HCT116 (cell line): ENCODE measurements around the gene DENND5B. TPM values are rescaled to one million over a fixed set of nuclear protein-coding genes. Genes with fewer than 3 reads are reported as not detected.

Source experiments
- ATAC-seq: fragments of 200-7000 bp; cut with Tn5 transposase; 2 replicates; pipeline ENCODE4 v1.9.1; 2020; ENCODE audit warnings: mild to moderate bottlenecking, moderate library complexity
- BruUV-seq: library from RNA; stranded (reverse); fragments of 400-500 nt; replicated peaks from 2 replicates; lab custom pipeline; 2021; lab: Mats Ljungman, UMichigan
- CTCF ChIA-PET: fragments of 300-600 bp; sonication (Branson Sonifier 250); formaldehyde crosslinking; loops from one replicate; lab custom pipeline; 2021; ENCODE audit warnings: antibody characterized with exemption; lab: Charles Lee
- POLR2A ChIA-PET: fragments of 300-600, 350-600 bp; sonication (Branson Sonifier 250); formaldehyde crosslinking; loops from one replicate; lab custom pipeline; 2021; ENCODE audit warnings: antibody characterized with exemption; lab: Charles Lee
- RAD21 ChIA-PET, 2 experiments: fragments of 300-600 bp; sonication (Branson Sonifier 250); formaldehyde crosslinking; loops; one replicate each; lab custom pipeline; 2023; ENCODE audit warnings: low total read pairs in 2 of 2; ENCODE audit not compliant: uncharacterized antibody in 2 of 2, unreplicated experiment in 2 of 2, low non-redundant PET in 1 of 2; lab: Charles Lee
- DNase-seq: peaks from one replicate; pipeline ENCODE4 v3.0.0-alpha.2; 2010; ENCODE audit warnings: low read depth, low spot score
- H2AFZ ChIP-seq: fragments of 200-600 bp; shearing (Covaris generic), sonication (generic); 2 replicates; pipeline ENCODE4 v1.6.1; 2017; ENCODE audit warnings: low read depth, mixed run types, mixed read lengths, antibody characterized with exemption, low read length; ENCODE audit not compliant: poor library complexity, severe bottlenecking
- H3K27ac ChIP-seq: 2 replicates; pipeline ENCODE4 v1.5.1; 2012; ENCODE audit warnings: low read depth, low read length
- H3K27me3 ChIP-seq: fragments of 200-600 bp; sonication (generic); 2 replicates; pipeline ENCODE4 v1.6.1; 2016; ENCODE audit warnings: mixed run types, low read length, mixed read lengths; ENCODE audit not compliant: insufficient read depth
- H3K36me3 ChIP-seq, 2 experiments: fragments of 200-500 bp in 1 of 2; fragments of 200-600 bp in 1 of 2; sonication (Bioruptor generic) in 1 of 2; sonication (generic) in 1 of 2; 2 replicates each; pipeline versions ENCODE4 v1.5.1 to v1.6.1; 2014 to 2016; ENCODE audit warnings: low read length in 2 of 2, inconsistent platforms in 1 of 2, mixed read lengths in 1 of 2, mixed run types in 1 of 2; ENCODE audit not compliant: insufficient read depth in 2 of 2, control insufficient read depth in 1 of 2
- H3K4me1 ChIP-seq, 2 experiments: fragments of 200-600 bp in 1 of 2; sonication (generic) in 1 of 2; 2 replicates each; pipeline versions ENCODE4 v1.5.1 to v1.6.1; 2012 to 2017; ENCODE audit warnings: low read length in 2 of 2, inconsistent platforms in 1 of 2, mild to moderate bottlenecking in 1 of 2, mixed read lengths in 1 of 2, mixed run types in 1 of 2, moderate library complexity in 1 of 2; ENCODE audit not compliant: insufficient read depth in 2 of 2, control insufficient read depth in 1 of 2
- H3K4me2 ChIP-seq: fragments of 200-600 bp; sonication (generic); 2 replicates; pipeline ENCODE4 v1.6.1; 2017; ENCODE audit warnings: mixed run types, low read length, mixed read lengths
- H3K4me3 ChIP-seq, 2 experiments: fragments of 200-600 bp in 1 of 2; sonication (generic) in 1 of 2; replicated peaks in 1 of 2; 2 replicates each; pipeline ENCODE4 v1.5.1; 2011 to 2016; ENCODE audit warnings: low read length in 2 of 2, control low read depth in 1 of 2, low read depth in 1 of 2, mild to moderate bottlenecking in 1 of 2, mixed read lengths in 1 of 2, mixed run types in 1 of 2
- H3K79me2 ChIP-seq: fragments of 200-600 bp; sonication (generic); 2 replicates; pipeline ENCODE4 v1.6.1; 2017; ENCODE audit warnings: mild to moderate bottlenecking, mixed run types, low read length, moderate library complexity, mixed read lengths; ENCODE audit not compliant: insufficient read depth
- H3K9ac ChIP-seq: fragments of 200-600 bp; sonication (generic); 2 replicates; pipeline ENCODE4 v1.6.1; 2016; ENCODE audit warnings: low read length, mixed read lengths
- H3K9me2 ChIP-seq: fragments of 200-600 bp; sonication (generic), shearing (Covaris generic); 2 replicates; pipeline ENCODE4 v1.6.1; 2017; ENCODE audit warnings: mixed run types, mild to moderate bottlenecking, moderate library complexity; ENCODE audit not compliant: insufficient read depth
- H3K9me3 ChIP-seq, 2 experiments: fragments of 200-500 bp in 1 of 2; fragments of 200-600 bp in 1 of 2; sonication (Bioruptor generic) in 1 of 2; sonication (generic) in 1 of 2; 2 replicates each; pipeline ENCODE4 v1.6.1; 2014 to 2017; ENCODE audit warnings: low read length in 2 of 2, mixed read lengths in 2 of 2, inconsistent platforms in 1 of 2, low read depth in 1 of 2, mild to moderate bottlenecking in 1 of 2, mixed run types in 1 of 2, moderate library complexity in 1 of 2; ENCODE audit not compliant: control insufficient read depth in 1 of 2, insufficient read depth in 1 of 2
- H4K20me1 ChIP-seq: fragments of 200-600 bp; sonication (generic), shearing (Covaris generic); 2 replicates; pipeline ENCODE4 v1.6.1; 2017; ENCODE audit warnings: mixed run types, mild to moderate bottlenecking, moderate library complexity; ENCODE audit not compliant: insufficient read depth
- ATF3 ChIP-seq: IDR thresholded peaks from 2 replicates; pipeline ENCODE4 v1.6.1; 2012
- CBX3 ChIP-seq: IDR thresholded peaks from 2 replicates; pipeline ENCODE4 v1.6.1; 2012; ENCODE audit warnings: low read depth
- EZH2 ChIP-seq: fragments of 200-600 bp; sonication (generic); IDR thresholded peaks from 2 replicates; pipeline ENCODE4 v1.6.1; 2017; ENCODE audit warnings: antibody characterized with exemption, mixed run types
- EZH2phosphoT487 ChIP-seq: fragments of 200-600 bp; IDR thresholded peaks from 2 replicates; pipeline ENCODE4 v1.6.1; 2018; ENCODE audit warnings: antibody characterized with exemption, borderline replicate concordance
- FOSL1 ChIP-seq: IDR thresholded peaks from 2 replicates; pipeline ENCODE4 v1.6.1; 2012; ENCODE audit warnings: low read depth
- JUND ChIP-seq: IDR thresholded peaks from 2 replicates; pipeline ENCODE4 v1.6.1; 2012
- POLR2A ChIP-seq: IDR thresholded peaks from 2 replicates; pipeline ENCODE4 v1.7.0; 2011; ENCODE audit warnings: borderline replicate concordance; ENCODE audit not compliant: insufficient read depth, insufficient read length; ENCODE audit errors: extremely low read depth
- RAD21 ChIP-seq: IDR thresholded peaks from 2 replicates; pipeline ENCODE4 v1.6.1; 2012; ENCODE audit warnings: low read depth, mild to moderate bottlenecking
- SP1 ChIP-seq: IDR thresholded peaks from 2 replicates; pipeline ENCODE4 v1.6.1; 2012; ENCODE audit warnings: low read depth
- ZFX ChIP-seq: fragments of 450-650 bp; IDR thresholded peaks from 2 replicates; pipeline ENCODE4 v1.6.1; 2017
- intact Hi-C: fragments of 100-400 bp; cut with micrococcal nuclease; formaldehyde crosslinking; loops from 2 replicates; pipeline ENCODE4 v1.10.0; 2022
- total RNA-seq: library from RNA; stranded (reverse); gene quantifications from one replicate; pipeline ENCODE4 v1.2.1, GENCODE V29; 2021; ENCODE audit not compliant: unreplicated experiment
- TF ChIP-seq, protein P1 (sequence below): IDR thresholded peaks from 2 replicates; pipeline ENCODE4 v1.6.1; 2012

The DENND5B gene
- total RNA-seq, 1 experiment from 2014 or later = 19.2 TPM

GRCh38 chr12:31485571-31485970 is 105.4 kb downstream of the DENND5B start:
- Histone ChIP-seq H3K9me3 (no peaks in the 10 kb centered on the region), H3K27me3 (no peaks in the 10 kb centered on the region), H2AFZ (no peak overlapping the region), H3K36me3 (no peaks in the 10 kb centered on the region), H3K4me2 (no peak overlapping the region), H3K27ac (peak overlapping the region; percentile 27; the same call in 1 of the 2 replicates), H3K9me2 (no peaks in the 10 kb centered on the region), H3K9ac (no peak overlapping the region), H3K4me3 (no peak overlapping the region), H3K79me2 (no peaks in the 10 kb centered on the region; the same call in 1 of the 2 replicates), H3K4me1 (peaks cover 57 to 81% of the 10 kb centered on the region in 2 experiments), H4K20me1 (no peaks in the 10 kb centered on the region)
- intact Hi-C loops = no loop called here
- ChIA-PET CTCF (no interaction called here), RAD21 (interaction anchor here in 1 of 2 experiments (0.5 kb wide), 1 partner anchor 82 kb away, joined by 3 read pairs; no protein-coding TSS in a partner anchor), POLR2A (interaction anchor here (0.7 to 0.9 kb wide), 2 partner anchors 10 to 28 kb away, joined by 3 to 5 read pairs; no protein-coding TSS in a partner anchor)
- TF ChIP-seq RAD21 = no peak
- TF ChIP-seq ATF3 = no peak
- TF ChIP-seq, protein P1, sequence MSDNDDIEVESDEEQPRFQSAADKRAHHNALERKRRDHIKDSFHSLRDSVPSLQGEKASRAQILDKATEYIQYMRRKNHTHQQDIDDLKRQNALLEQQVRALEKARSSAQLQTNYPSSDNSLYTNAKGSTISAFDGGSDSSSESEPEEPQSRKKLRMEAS = no peak
- TF ChIP-seq POLR2A = no peak
- BruUV-seq = no TSS peak
- ATAC-seq (no peak), DNase-seq (no peak)

DNA sequence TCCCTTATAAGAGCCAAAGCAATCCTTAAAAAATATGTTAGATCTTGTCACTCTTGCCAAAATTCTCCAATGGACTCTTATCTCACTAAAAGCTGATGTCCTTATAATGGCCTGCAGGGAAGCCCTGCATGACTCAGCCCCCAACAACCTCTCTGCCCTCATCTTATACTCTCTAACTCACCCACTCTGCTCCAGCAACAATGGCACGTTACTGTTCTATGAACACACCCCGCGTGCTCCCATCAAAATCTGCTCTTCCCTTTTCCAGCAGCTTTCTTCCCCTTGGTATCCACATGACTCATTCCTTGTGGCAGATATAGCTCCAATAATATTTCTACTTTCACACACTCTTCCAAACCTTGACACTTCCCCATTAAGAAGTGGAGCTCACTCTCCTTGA is 108.1 kb downstream of the DENND5B start:
- Histone ChIP-seq H3K4me3 (no peak overlapping the region), H3K79me2 (no peaks in the 10 kb centered on the region; the same call in 1 of the 2 replicates), H3K36me3 (no peaks in the 10 kb centered on the region), H2AFZ (no peak overlapping the region), H3K9me3 (no peaks in the 10 kb centered on the region), H3K27me3 (no peaks in the 10 kb centered on the region), H3K9ac (no peak overlapping the region), H3K4me2 (peak overlapping the region; percentile 56), H4K20me1 (no peaks in the 10 kb centered on the region), H3K4me1 (peaks cover 34 to 55% of the 10 kb centered on the region in 2 experiments), H3K27ac (peak overlapping the region; percentile 73), H3K9me2 (no peaks in the 10 kb centered on the region)
- ChIA-PET POLR2A (interaction anchor here (1.6 kb wide), 1 partner anchor 9 kb away, joined by 5 read pairs; no protein-coding TSS in a partner anchor), CTCF (no interaction called here), RAD21 (no interaction called here)
- DNase-seq = peak; percentile 51
- peak; percentile 89 for ATAC-seq
- intact Hi-C loops = no loop called here
- no TSS peak for BruUV-seq
- TF ChIP-seq EZH2 = no peak
- TF ChIP-seq, protein P1 = peak; percentile 74
- peak; percentile 43; the same call in 1 of the 2 replicates for TF ChIP-seq FOSL1
- no peak for TF ChIP-seq EZH2phosphoT487
- peak; percentile 36; the same call in 1 of the 2 replicates for TF ChIP-seq SP1
- TF ChIP-seq ZFX = no peak
- 0 out of 2 replicates have a peak, but pooled peaks have one; percentile 35 for TF ChIP-seq CBX3
- peak; percentile 42 for TF ChIP-seq JUND
